ENCODE measurements around the gene CHAF1A. TPM values are rescaled to one million over a fixed set of nuclear protein-coding genes. Genes with fewer than 3 reads are reported as not detected.

The CHAF1A gene
- total and polyA plus RNA-seq, 2 of the 8 experiments (the other 6 are each of a cell fraction or from before 2014, with no cell fraction given), result 122 to 147 TPM

DNA sequence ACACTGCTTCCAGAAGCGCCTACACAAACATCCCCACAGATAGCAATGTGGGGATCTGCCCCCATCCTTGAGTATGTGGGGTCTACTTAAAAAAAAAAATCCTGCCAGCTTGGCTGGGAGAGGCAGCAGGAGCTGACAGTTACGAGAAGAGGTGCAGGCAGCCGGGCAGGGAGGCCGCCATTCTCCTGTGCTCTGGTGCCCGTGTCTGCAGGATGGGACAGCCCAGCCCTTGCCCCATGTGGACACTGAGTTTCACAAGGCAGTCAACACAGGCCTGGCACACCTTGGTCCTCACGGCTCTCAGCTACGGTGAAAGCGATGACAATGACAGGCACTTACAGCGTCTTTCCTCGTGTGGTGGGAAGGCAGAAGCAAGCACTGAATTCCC is 35.1 kb upstream of the CHAF1A start:
- no peak overlapping the region for H4K8ac ChIP-seq (ENCODE audit: extremely low read depth, insufficient read depth, low read length)
- no peaks in the 10 kb centered on the region for H3K23me2 ChIP-seq (ENCODE audit: low read depth, low read length)
- ChIA-PET POLR2A (ENCODE audit: partially characterized antibody) (interaction anchor here (0.8 to 13.0 kb wide), 4 partner anchors 10 to 37 kb away, joined by 3 to 72 read pairs (median 8); partner anchors contain the start of gene MPND), CTCF (ENCODE audit: partially characterized antibody) (interaction anchor here (1.0 to 2.9 kb wide), 4 partner anchors 9 to 232 kb away, joined by 3 to 18 read pairs (median 6); no protein-coding TSS in a partner anchor)
- H2BK12ac ChIP-seq (ENCODE audit: low read depth, low read length), result no peak overlapping the region; the same call in 1 of the 2 replicates
- no peak overlapping the region for H3K14ac ChIP-seq (ENCODE audit: insufficient read length)
- H3K79me1 ChIP-seq (ENCODE audit: low read depth, low read length), result peaks cover 28% of the 10 kb centered on the region
- no peak overlapping the region for H4K5ac ChIP-seq (ENCODE audit: insufficient read length, low read depth, low read length)
- H2BK5ac ChIP-seq (ENCODE audit: low read depth, low read length), result peak overlapping the region; percentile 30; the same call in 1 of the 2 replicates
- DNase-seq (ENCODE audit: low read depth in 1 of 2, low spot score in 2 of 2) (peak in 1 of 2 experiments; percentile 38), FAIRE-seq (no peak)
- peaks cover 22 to 45% of the 10 kb centered on the region in 2 experiments for H4K20me1 ChIP-seq (replicated peaks in 1 of 2; ENCODE audit: control insufficient read depth in 1 of 2, insufficient read depth in 2 of 2, low read length in 2 of 2)
- H3K27ac ChIP-seq (ENCODE audit: low read depth, low read length), result no peak overlapping the region
- H3K9ac ChIP-seq (replicated peaks in 1 of 4; ENCODE audit: extremely low read depth in 1 of 4, low read depth in 3 of 4, low read length in 3 of 4), result no peak overlapping the region
- no peaks in the 10 kb centered on the region for H3K9me3 ChIP-seq (ENCODE audit: insufficient read depth in 2 of 2, low read depth in 1 of 2, low read length in 1 of 2)
- peaks cover 6 to 16% (median 7%) of the 10 kb centered on the region in 4 experiments; a peak in 5 of 8 replicates for H3K36me3 ChIP-seq (ENCODE audit: control insufficient read depth in 2 of 4, insufficient read depth in 4 of 4, low read length in 3 of 4)
- H2BK20ac ChIP-seq (ENCODE audit: low read length), result no peak overlapping the region
- H3K56ac ChIP-seq (replicated peaks; ENCODE audit: insufficient read length, low read depth, low read length), result no peak overlapping the region
- H2AFZ ChIP-seq (ENCODE audit: low read length), result no peak overlapping the region
- no peak overlapping the region for H3K23ac ChIP-seq (ENCODE audit: insufficient read length)
- no peak overlapping the region for H3K4me3 ChIP-seq (ENCODE audit: extremely low read depth in 1 of 4, insufficient read depth in 2 of 4, low read depth in 3 of 4, low read length in 4 of 4)
- no peak for TF ChIP-seq JUND (IDR thresholded peaks at IDR 0.05; ENCODE audit: low read length)
- TF ChIP-seq POLR2AphosphoS5 (IDR thresholded peaks at IDR 0.05; ENCODE audit: low read depth, low read length), result peak; percentile 41; the same call in 1 of the 2 replicates
- no peaks in the 10 kb centered on the region for H3K27me3 ChIP-seq (replicated peaks in 1 of 4; ENCODE audit: control insufficient read depth in 3 of 4, extremely low read depth in 1 of 4, insufficient read depth in 3 of 4, low read length in 3 of 4)
- no peak overlapping the region for H2BK120ac ChIP-seq (replicated peaks; ENCODE audit: low read depth, low read length)
- peaks cover 0 to 14% (median 9%) of the 10 kb centered on the region in 4 experiments; a peak in 5 of 7 replicates for H3K4me1 ChIP-seq (replicated peaks in 1 of 4; ENCODE audit: control insufficient read depth in 3 of 4, insufficient read depth in 4 of 4, low read length in 3 of 4)
- no peak overlapping the region for H2BK15ac ChIP-seq (ENCODE audit: low read length)
- H2AK5ac ChIP-seq (ENCODE audit: low read depth, low read length), result no peak overlapping the region
- no peak overlapping the region for H3K4me2 ChIP-seq (ENCODE audit: insufficient read depth in 1 of 2, low read depth in 2 of 2, low read length in 2 of 2)
- peaks cover 0 to 4% of the 10 kb centered on the region in 2 experiments; a peak in 1 of 4 replicates for H3K79me2 ChIP-seq (ENCODE audit: control insufficient read depth in 1 of 2, insufficient read depth in 2 of 2, low read length in 2 of 2)
- no peak overlapping the region for H3K18ac ChIP-seq (ENCODE audit: extremely low read depth, low read length)
- 90% methylated on average over 10 of the region's 10 CpGs; no CpG with 5 or more reads in 1 of the 2 experiments for WGBS, 2 experiments (ENCODE audit: extremely low coverage in 1 of 2, insufficient coverage in 1 of 2, insufficient read length in 1 of 2, insufficient replicate concordance in 2 of 2, low coverage in 1 of 2, low lambda C conversion rate in 2 of 2, missing lambda C conversion rate in 1 of 2)
- no peak overlapping the region for H4K91ac ChIP-seq (replicated peaks; ENCODE audit: insufficient read length, low read length)
- H3K4ac ChIP-seq (replicated peaks; ENCODE audit: insufficient read length, low read depth, low read length), result no peak overlapping the region
